GM21723 (cell line): ENCODE results near the gene ZSCAN25.
"Not testable (repeated sequence)": the region's sequence is repeated elsewhere in the genome, so short reads cannot be mapped to it uniquely, and the experiment has no call there.

Experiments
- ATAC-seq: cut with Tn5 transposase; IDR thresholded peaks from one replicate; pipeline ENCODE4 v1.9.1; 2021; ENCODE audit warnings: mild to moderate bottlenecking, moderate library complexity; ENCODE audit not compliant: unreplicated experiment

Gene ZSCAN25

DNA sequence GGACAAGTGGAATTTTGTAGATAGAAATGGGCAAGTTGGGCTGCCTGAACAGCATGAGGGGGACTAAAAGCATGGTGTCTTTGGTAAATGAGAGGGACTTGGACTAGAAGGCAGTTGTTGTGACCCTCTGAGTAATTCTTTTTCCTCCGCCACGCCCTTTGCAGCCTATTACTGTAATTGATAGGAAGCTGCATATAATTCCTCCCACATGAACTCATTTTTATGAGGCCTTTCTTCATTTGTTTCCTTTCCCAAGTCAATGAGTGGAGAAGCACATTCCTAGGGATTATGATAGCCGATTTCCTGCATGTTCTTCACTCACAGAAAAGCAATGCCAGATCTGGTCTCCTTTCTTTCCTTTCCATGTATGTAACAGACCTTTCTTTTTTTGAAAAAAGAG lies 27.7 kb downstream of the ZSCAN25 start:
- ATAC-seq: no peak

DNA sequence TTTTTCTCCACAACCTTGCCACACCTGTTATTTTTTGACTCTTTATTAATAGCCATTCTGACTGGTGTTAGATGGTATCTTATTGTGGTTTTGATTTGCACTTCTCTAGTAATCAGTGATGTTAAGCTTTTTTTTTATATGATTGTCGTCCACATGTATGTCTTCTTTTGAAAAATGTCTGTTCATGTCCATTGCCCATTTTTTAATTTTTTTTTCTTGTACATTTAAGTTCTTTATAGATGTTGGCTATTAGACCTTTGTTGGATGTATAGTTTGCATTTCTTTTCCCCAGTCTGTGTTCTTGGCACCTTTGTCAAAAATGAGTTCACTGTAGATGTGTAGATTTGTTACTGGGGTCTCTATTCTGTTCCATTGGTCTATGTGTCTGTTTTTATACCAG lies 28.8 kb downstream of the ZSCAN25 start:
- ATAC-seq: no peak

DNA sequence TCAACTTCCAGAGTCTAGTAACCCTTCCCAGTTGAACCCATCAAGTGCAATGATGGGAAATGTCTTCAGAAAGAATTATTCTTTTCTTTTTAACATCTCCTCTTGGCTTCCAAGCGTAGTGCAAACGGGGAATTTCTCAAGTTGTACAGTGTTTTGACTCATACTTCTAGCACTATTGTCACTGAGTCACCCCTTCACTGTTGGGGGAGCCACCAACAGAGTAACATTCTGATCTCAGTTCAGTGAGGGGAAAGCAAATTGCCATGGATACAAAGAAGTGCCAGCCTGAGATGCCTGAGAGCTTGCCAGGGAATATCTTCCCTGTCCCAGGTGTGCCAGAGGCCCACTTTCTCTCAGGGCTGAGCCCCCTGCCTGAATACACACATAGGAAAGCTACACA lies 32.1 kb downstream of the ZSCAN25 start:
- no peak for ATAC-seq

DNA sequence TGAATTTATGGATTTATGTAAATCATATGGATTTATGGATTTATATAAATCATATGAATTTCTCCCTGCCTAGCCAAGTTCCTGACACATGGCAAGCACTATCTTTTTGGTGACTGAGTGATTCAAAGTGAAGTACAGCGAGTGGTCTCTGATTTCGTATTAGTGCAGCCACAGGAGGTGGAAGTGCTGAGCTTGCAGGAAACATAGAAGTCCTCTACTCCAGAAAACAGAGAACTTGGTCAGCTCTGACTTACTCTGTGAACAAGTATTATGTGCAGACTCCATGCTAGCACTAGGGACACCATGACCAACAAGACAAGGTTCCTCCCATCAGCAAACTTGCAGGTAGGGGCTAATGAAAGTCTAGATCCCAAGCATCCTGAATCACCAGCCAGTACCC lies 34.5 kb downstream of the ZSCAN25 start:
- no peak for ATAC-seq

DNA sequence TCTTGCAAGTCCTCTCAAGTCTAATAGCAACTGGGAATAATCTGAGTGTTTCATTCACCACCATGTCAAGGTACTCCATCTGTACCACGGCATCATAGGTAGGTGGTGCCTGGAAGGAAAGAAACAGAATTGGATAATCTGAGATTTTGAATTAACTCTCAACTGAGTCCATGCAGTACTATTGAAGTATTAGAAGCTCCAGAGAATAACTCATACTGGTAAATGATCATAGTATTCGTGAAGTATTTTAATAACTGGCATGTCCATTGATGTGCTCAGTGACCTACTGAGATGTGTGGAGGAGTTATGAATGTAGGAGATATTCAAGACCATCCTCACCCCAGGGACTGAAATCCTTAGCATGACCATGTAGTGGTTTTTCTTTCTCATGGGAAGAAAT lies 35.9 kb downstream of the ZSCAN25 start:
- ATAC-seq: no peak

DNA sequence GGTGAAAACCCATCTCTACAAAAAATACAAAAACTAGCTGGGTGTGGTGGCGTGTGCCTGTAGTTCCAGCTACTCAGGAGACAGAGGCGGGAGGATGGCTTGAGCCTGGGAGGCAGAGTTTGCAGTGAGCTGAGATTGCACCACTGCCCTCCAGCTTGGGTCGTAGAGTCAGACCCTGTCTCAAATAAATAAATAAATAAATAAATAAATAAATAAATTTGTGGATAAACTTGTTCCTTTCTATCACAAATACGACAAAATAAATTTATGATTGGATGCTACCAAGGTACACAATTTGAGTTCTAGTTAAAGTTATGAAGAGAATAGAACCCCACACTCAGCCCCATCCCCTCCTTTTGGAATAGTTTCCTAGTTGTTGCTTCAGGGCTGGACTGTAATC lies 36.5 kb downstream of the ZSCAN25 start:
- ATAC-seq: not testable (repeated sequence)

DNA sequence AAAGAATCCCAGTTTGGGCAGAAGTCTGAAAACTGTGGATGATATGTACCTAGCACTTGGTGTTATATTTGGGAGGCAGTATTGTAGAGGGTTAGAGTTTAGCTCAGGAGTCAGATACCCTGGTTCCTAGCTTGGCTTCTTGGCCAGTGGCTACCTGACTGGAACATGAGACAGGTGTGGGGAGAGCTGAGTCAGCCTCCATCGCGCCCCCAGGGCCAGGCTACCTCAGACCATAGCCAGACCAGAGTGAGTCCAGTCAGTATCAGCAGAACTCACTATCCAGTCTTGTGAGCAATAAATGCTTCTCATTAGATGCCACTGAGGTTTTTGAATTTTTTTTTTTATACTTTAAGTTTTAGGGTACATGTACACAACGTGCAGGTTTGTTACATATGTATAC lies 37.0 kb downstream of the ZSCAN25 start:
- ATAC-seq: no peak

DNA sequence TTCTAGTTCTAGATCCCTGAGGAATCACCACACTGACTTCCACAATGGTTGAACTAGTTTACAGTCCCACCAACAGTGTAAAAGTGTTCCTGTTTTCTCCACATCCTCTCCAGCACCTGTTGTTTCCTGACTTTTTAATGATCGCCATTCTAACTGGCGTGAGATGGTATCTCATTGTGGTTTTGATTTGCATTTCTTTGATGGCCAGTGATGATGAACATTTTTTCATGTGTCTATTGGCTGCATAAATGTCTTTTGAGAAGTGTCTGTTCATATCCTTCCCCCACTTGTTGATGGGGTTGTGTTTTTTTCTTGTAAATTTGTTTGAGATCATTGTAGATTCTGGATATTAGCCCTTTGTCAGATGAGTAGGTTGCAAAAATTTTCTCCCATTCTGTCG lies 37.9 kb downstream of the ZSCAN25 start:
- ATAC-seq: not testable (repeated sequence)

DNA sequence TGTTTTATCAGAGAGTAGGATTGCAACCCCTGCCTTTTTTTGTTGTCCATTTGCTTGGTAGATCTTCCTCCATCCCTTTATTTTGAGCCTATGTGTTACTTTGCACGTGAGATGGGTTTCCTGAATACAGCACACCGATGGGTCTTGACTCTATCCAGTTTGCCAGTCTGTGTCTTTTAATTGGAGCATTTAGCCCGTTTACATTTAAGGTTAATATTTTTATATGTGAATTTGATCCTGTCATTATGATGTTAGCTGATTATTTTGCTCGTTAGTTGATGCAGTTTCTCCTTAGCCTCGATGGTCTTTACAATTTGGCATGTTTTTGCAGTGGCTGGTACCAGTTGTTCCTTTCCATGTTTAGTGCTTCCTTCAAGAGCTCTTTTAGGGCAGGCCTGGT lies 41.1 kb downstream of the ZSCAN25 start:
- ATAC-seq: not testable (repeated sequence)

DNA sequence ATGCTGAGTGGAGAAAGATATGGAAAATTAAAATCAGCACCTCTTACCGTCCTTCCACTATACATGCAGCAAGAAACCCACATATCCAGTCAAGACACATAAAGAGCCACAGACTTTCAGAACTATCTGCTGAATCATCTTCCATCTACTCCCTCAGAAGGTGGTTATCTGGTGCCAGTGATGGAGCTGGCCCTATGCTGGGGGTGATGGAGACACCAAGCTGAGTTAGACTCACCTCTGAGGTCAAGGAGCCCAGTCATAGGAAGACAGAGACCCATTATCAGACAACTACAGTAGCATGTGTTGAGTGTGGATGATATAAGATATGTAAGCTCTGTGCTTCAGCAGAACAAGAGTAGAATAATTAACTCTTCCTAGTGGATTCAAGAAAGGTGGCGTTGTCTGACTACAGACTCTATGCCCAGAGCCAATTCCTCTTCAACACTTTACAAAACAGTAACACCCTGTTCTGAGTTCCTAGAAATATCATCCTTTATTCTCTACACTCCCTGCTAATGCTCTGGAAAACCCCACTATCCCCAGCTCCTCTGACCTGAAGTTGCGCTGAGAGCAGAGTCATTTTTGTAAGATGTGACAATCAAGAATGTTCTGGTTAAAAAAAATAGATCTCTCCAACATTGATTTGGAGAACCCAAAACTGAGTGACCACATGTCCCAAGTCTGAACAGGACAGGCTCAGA lies 48.7 kb downstream of the ZSCAN25 start:
- no peak for ATAC-seq

DNA sequence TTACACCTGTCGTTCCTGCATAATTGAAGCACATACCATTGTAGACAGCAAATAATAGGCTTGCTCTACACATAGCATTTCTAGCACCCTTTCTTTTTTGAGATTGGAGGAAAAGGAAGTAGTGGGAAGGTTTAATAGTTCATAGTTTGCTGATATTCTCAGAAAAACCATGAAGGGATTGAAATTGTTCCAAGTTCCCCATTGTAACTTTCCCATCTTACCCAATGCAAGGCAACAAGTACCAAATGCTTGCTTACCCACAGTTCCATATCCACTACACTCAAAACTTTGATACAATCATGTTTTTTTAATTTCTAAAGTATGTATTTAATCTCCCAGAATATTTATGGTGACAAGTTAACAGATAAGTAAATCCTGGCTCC lies 49.3 kb downstream of the ZSCAN25 start:
- ATAC-seq: no peak

DNA sequence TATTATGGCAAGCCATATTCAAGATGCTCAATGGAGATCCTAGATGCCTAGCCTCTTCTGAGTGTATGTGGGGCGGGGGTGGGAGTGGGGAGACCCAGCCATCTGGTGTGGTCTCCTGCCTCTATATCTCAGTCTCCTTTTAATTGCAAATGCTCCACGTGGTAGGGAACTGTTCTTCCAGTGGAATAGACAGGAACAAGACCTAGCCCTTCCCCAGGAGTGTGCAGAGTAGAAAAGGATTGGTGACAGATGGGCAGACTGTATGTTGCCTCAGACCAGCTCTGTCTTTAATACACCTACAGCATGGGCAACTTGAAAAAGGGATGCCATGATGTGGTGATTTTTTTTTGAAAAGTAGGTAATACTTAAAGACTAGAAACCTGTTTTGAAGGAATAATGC lies 50.4 kb downstream of the ZSCAN25 start:
- no peak for ATAC-seq

DNA sequence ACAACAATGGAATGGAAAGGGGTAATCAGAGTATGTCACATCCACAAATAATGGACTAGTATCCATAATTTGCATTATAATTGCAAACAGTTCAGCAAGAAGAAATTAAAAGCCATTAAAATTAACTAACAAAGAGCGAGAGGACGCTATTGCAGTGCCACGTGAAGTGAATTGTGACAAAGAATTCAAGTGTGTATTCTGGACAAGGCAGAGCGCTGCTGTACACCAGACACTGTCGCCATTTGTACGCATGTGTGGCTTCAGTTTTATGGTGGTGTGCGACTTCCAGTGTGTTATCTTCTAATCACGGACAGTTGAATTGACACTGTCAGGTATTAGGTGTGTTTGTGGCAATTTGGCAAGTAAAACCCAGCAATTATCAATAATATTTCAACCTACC lies 51.8 kb downstream of the ZSCAN25 start:
- ATAC-seq: no peak

DNA sequence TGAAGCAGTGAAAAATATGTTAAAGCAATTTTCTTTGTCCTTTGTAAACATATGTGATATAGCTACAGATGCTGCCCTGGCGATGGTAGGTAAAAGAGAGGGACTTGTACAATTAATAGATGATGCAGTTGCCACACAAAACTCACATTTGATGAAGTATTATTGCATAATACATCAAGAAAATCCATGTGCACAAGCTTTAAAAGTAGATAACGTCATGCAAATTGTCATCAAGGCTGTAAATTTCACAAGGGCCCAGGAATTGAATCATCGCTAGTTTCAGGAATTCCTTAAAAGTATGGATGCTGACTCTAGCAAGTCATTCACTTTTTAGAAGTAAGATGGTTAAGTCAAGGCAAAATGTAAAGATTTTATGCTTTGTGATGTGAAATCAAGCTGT lies 53.0 kb downstream of the ZSCAN25 start:
- no peak for ATAC-seq

DNA sequence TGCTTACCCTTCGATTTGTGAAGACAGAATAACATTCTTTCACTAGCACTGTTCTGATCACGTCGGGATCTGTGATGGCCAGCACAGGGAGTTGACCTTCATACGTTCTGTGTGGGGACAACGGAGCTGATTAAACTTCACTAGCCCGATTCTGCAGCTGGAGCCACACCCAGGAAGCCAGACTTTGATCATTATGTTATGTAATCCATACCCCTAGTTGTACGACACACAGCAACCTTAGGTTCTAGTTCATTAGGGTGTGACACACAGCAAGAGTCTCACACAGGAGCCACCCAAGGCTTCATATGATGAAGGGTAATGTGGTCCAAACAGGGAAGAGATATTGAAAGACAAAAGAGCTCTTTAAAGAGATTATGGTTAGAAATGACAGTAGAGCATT lies 55.8 kb downstream of the ZSCAN25 start:
- no peak for ATAC-seq

DNA sequence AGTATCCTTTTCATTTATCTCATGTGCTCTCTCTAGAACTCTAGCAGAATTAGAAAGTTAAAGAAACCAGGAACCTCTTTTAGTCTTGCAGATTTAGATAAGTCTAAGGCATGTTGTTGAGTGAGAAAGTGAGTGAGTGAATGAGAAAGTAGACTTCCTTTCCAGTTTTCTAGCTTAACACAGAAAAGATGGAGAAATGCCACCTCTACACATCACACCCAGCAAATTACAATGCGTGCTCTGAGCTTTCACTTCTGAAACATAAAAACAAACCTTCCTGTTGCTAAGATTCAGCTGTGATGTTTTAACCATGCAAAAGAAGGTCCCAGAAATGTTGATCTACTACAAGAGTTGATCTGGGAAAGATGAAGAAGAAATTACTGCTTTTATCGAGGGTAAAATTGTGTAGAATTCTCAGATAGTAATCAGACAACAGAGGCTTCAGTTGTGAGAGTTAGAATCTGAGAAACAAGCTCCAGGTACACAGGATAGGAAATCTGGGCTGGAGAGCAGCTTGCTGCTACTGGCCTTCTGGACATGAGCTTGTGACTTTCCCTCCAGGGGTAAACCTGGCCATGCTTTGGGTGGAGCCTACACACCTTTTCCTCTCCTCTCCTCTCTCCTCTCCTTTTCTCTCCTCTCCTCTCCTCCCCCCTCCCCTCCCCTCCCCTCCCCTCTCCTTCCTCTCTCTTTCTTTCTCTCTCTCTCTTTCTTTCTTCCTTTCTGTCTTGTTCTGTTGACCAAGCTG lies 58.4 kb downstream of the ZSCAN25 start:
- ATAC-seq: no peak

DNA sequence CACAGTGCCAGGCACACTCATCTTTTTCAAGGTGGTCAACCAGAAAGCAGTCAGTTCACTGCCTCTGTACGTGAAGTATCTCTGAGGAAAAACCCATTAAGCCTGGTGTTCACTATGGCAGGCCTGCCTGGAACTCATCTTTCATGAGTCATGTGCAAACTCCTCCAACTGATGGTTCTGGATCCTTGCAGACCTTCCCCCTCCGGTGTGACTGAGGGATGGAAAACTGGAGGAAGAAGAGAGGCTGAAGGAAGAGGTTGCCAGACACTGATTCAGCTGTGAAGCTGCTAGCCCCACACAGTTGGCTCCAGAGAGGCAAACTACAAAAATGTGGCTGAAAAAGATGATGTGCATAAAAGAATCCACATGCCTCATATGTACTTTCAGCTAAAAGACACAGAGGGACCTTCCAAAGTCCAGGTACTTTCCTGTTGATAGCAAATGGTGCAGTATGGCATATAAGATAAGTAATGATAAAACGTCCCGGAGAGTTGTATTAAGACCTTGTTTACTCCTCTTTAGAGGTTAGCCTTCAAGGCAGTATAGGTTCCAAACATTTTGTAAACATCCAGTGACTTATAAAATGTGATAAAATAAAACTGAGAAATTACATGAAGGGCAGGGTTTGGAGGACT lies 60.4 kb downstream of the ZSCAN25 start:
- ATAC-seq: no peak

DNA sequence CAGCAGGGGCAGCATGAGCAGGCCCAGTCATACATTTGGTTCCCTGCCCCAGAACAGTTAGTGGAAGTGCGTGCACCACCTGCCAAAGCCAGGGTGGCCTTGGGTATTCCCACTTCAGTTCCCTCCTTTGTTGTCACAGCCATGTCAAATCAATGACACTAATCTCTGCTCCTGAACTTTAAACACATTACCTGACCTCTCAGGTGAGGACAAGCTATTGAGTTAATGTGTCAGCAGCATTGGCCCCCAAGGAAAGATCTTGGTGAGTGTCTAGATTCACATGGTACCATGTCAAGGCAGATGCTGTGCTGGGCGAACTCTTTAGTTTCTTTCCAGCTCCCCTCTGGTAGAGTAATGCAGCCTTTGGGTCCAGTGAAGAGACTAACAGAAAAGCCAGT lies 60.9 kb downstream of the ZSCAN25 start:
- ATAC-seq: no peak

DNA sequence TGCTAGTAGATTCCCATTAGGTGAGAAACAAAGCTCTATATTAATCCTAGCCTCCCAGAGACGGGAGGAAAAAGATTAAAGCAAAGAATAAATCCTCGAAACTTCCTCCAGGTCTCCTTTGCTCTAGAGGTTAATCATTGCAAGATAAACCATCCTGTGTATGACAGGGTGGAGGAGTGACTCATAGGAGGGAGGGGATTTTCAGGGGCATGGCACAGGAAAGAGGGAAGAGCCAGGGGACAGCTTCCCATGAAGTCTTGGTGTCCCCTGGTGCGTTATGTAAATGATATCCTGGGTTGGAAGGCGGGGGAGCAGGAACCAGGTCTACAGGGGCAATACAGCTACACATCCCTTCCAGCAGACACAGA lies 62.3 kb downstream of the ZSCAN25 start:
- ATAC-seq: no peak

DNA sequence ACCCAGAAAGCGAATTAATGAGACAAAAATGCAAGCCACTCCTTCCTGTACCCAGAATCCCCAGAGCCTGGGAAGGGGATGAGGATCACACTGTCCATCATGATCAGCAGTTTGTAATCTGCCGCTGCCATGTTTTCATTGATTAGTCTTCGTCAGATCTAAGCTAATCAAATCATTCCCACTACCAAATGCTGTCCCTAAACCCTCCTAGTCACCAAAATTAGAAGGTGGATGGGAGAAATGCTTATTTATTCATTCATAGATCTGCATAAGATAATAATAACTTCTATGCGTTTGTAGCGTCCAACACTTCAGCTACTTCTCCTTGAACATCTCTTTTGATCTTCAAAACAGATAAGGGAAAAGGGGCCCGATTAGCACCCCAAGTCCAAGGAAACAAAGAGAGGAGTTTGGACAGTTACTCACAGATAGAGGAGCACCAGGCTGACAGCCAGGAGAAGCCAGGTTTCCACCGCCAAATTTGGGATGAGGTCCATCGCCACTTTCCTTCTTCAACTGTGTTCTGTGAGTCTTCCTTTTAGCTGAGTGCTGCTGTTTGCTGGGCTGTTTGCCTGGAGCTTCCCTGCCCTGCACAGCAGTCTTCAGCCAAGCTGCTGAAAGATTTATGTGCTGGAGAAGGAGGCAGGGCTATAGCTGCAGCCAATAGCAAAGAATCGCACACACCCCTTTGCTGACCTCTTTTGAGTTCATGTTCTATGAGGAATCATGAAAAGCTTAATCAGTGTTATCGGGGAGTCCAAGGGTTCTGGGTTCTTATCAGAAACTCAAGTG lies 62.9 kb downstream of the ZSCAN25 start, which contains the start of gene CYP3A5:
TSS of gene CYP3A5 (minus strand) at position 597 of the 792 bp plus-strand sequence. CDS start at position 497, 100 bp downstream.
- no peak for ATAC-seq
